Measurements from ENCODE around the gene CCL7. TPM values are rescaled to one million over a fixed set of nuclear protein-coding genes. Genes with fewer than 3 reads are reported as not detected.

The CCL7 gene
- total and polyA plus RNA-seq, 2 of the 4 experiments (the other 2 are of a cell fraction), result 0.18 to 0.58 TPM

DNA sequence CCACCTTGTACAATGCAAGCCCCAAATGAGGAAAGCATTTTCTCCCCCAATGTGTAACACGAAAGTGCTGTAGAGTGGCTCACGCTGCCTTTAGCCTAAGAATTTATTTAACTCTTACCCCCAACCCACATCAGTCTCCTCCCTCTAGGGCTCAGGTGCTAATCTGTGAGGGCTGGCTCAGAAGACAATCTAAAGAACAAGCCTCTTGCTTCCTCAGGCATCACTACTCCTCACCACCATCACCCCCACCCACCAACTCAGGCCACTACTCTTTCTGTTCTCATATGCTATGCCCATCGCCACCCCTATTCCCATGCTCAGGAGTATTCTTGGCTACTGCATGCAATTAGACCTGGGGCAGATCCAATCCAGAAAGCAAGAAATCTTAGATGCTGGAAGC lies 18.8 kb upstream of the CCL7 start:
- Histone ChIP-seq H2AK5ac (ENCODE audit: low read depth, low read length) (peak overlapping the region; percentile 82), H3K36me3 (ENCODE audit: control insufficient read depth, insufficient read depth, low read length) (no peaks in the 10 kb centered on the region), H4K20me1 (ENCODE audit: insufficient read depth, low read length) (no peaks in the 10 kb centered on the region), H4K5ac (ENCODE audit: low read depth, low read length) (peak overlapping the region; percentile 21; the same call in 1 of the 2 replicates), H2BK5ac (ENCODE audit: low read depth, low read length, poor library complexity, severe bottlenecking) (peak overlapping the region; percentile 30), H3K18ac (ENCODE audit: low read depth, low read length) (peak overlapping the region; percentile 44), H3K9ac (ENCODE audit: low read depth, low read length) (no peak overlapping the region), H3K14ac (replicated peaks; ENCODE audit: low read depth, low read length) (peak overlapping the region; percentile 82), H3K23ac (ENCODE audit: low read depth, low read length) (0 out of 2 replicates have a peak overlapping the region, but pooled peaks have one; percentile 4), H3K4me2 (ENCODE audit: low read depth, low read length) (no peak overlapping the region), H3K9me1 (ENCODE audit: insufficient read depth, low read length) (peaks cover 30% of the 10 kb centered on the region), H3K56ac (ENCODE audit: extremely low read depth, insufficient read depth, low read length) (no peak overlapping the region), H2BK20ac (ENCODE audit: low read depth, low read length) (peak overlapping the region; percentile 90), H4K8ac (ENCODE audit: low read depth in 2 of 2, low read length in 2 of 2) (peak overlapping the region; percentile 60 to 72; a peak in 2 of 4 replicates), H2AFZ (replicated peaks; ENCODE audit: low read length, poor library complexity) (no peak overlapping the region), H3K4me3 (ENCODE audit: insufficient read depth, low read depth, low read length) (no peak overlapping the region), H3K79me1 (ENCODE audit: low read depth in 1 of 2, low read length in 2 of 2) (no peaks in the 10 kb centered on the region), H3K4me1 (ENCODE audit: control insufficient read depth, insufficient read depth, low read length) (peaks cover 51% of the 10 kb centered on the region), H3K9me3 (ENCODE audit: control insufficient read depth, insufficient read depth, low read length) (no peaks in the 10 kb centered on the region), H4K91ac (ENCODE audit: insufficient read depth, low read depth, low read length) (peak overlapping the region; percentile 89; the same call in 1 of the 2 replicates), H2BK120ac (ENCODE audit: low read depth, low read length) (peak overlapping the region; percentile 91), H3K27me3 (ENCODE audit: control insufficient read depth, insufficient read depth, low read length) (no peaks in the 10 kb centered on the region), H2AK9ac (replicated peaks; ENCODE audit: low read depth, low read length, poor library complexity) (peak overlapping the region; percentile 35), H3K27ac (ENCODE audit: insufficient read depth, low read length) (no peak overlapping the region), H2BK15ac (ENCODE audit: low read depth, low read length) (peak overlapping the region; percentile 75; the same call in 2 of the 3 replicates), H3K4ac (ENCODE audit: low read depth, low read length) (peak overlapping the region; percentile 82)
- ChIA-PET POLR2A (ENCODE audit: unreplicated experiment) (no interaction called here), CTCF (no interaction called here)
- TF ChIP-seq RAD21 (IDR thresholded peaks at IDR 0.05; ENCODE audit: low read length) (no peak), BHLHE40 (IDR thresholded peaks at IDR 0.05; ENCODE audit: low read depth, low read length) (no peak), RCOR1 (IDR thresholded peaks at IDR 0.05; ENCODE audit: insufficient replicate concordance, low read length) (no peak), POLR2A (IDR thresholded peaks at IDR 0.05; ENCODE audit: low read depth, low read length) (no peak)
- TF ChIP-seq, protein P1, sequence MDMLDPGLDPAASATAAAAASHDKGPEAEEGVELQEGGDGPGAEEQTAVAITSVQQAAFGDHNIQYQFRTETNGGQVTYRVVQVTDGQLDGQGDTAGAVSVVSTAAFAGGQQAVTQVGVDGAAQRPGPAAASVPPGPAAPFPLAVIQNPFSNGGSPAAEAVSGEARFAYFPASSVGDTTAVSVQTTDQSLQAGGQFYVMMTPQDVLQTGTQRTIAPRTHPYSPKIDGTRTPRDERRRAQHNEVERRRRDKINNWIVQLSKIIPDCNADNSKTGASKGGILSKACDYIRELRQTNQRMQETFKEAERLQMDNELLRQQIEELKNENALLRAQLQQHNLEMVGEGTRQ (IDR thresholded peaks at IDR 0.05; ENCODE audit: low read depth, low read length), result no peak
- TF ChIP-seq, protein P2, sequence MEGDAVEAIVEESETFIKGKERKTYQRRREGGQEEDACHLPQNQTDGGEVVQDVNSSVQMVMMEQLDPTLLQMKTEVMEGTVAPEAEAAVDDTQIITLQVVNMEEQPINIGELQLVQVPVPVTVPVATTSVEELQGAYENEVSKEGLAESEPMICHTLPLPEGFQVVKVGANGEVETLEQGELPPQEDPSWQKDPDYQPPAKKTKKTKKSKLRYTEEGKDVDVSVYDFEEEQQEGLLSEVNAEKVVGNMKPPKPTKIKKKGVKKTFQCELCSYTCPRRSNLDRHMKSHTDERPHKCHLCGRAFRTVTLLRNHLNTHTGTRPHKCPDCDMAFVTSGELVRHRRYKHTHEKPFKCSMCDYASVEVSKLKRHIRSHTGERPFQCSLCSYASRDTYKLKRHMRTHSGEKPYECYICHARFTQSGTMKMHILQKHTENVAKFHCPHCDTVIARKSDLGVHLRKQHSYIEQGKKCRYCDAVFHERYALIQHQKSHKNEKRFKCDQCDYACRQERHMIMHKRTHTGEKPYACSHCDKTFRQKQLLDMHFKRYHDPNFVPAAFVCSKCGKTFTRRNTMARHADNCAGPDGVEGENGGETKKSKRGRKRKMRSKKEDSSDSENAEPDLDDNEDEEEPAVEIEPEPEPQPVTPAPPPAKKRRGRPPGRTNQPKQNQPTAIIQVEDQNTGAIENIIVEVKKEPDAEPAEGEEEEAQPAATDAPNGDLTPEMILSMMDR (conservative IDR thresholded peaks at IDR 0.05; ENCODE audit: low read depth, low read length), result no peak
- BruUV-seq (replicated peaks), result no TSS peak
- dilution Hi-C loops (cut with HindIII; ENCODE audit: low sequenced_read_pairs, unreplicated experiment), result no loop called here
- in situ Hi-C loops (cut with MboI; ENCODE audit: low sequenced_read_pairs), result loop anchor here (25.0 kb wide), 1 partner anchor 861 kb away; the partner anchor contains the start of genes FNDC8 and RAD51D
- intact Hi-C loops (cut with micrococcal nuclease), result no loop called here
- ATAC-seq (ENCODE audit: low read depth) (no peak), DNase-seq (no peak)
- WGBS, 2 experiments (ENCODE audit: extremely low coverage in 2 of 2, insufficient read length in 1 of 2), result 80% methylated on average over 1 of the region's 3 CpGs; no CpG with 5 or more reads in 1 of the 2 experiments
